Ascending aorta (tissue), 2 donors: ENCODE measurements around the gene TRPV5. TPM values are rescaled to one million over a fixed set of nuclear protein-coding genes. Genes with fewer than 3 reads are reported as not detected.

Experiments
- DNase-seq, 2 donors: peaks; one replicate each; pipeline ENCODE4 v3.0.0-alpha.2; 2019; ENCODE audit warnings: low spot score in 2 of 2
- H3K27ac ChIP-seq, 2 donors: fragments of 200-600 bp; sonication (generic); one replicate each; pipeline ENCODE4 v1.5.1; 2016 to 2017; ENCODE audit warnings: mild to moderate bottlenecking in 1 of 2
- H3K27me3 ChIP-seq: fragments of 200-600 bp; sonication (generic); one replicate; pipeline ENCODE4 v1.5.1; 2017
- H3K36me3 ChIP-seq, 2 donors: fragments of 200-600 bp; sonication (generic); one replicate each; pipeline ENCODE4 v1.5.1; 2016
- H3K4me1 ChIP-seq, 2 donors: fragments of 200-600 bp; sonication (generic); one replicate each; pipeline ENCODE4 v1.5.1; 2016 to 2017; ENCODE audit warnings: mild to moderate bottlenecking in 1 of 2
- H3K4me3 ChIP-seq, 2 donors: fragments of 200-600 bp; sonication (generic); one replicate each; pipeline ENCODE4 v1.5.1; 2016 to 2017; ENCODE audit warnings: mild to moderate bottlenecking in 1 of 2
- H3K9me3 ChIP-seq, 2 donors: fragments of 200-600 bp; sonication (generic); one replicate each; pipeline ENCODE4 v1.5.1; 2016
- CTCF ChIP-seq, 3 experiments: fragments of 200-600 bp in 2 of 3; fragments of 450-650 bp in 1 of 3; sonication (generic) in 2 of 3; IDR thresholded peaks; one replicate each; pipeline ENCODE4 v1.5.1; 2016 to 2019; ENCODE audit warnings: antibody characterized with exemption in 3 of 3, mild to moderate bottlenecking in 1 of 3, moderate library complexity in 1 of 3
- intact Hi-C: fragments of 100-400 bp; cut with DNase I; formaldehyde crosslinking; loops from one replicate; pipeline ENCODE4 v1.15.1; 2023
- total RNA-seq: library from RNA; depleted of rRNA; stranded (reverse); fragments of >200 nt; gene quantifications from one replicate; pipeline ENCODE4 v1.1.0, GENCODE V29; 2016

TRPV5 gene
- total RNA-seq, 1 donor from 2014 or later: not detected

DNA sequence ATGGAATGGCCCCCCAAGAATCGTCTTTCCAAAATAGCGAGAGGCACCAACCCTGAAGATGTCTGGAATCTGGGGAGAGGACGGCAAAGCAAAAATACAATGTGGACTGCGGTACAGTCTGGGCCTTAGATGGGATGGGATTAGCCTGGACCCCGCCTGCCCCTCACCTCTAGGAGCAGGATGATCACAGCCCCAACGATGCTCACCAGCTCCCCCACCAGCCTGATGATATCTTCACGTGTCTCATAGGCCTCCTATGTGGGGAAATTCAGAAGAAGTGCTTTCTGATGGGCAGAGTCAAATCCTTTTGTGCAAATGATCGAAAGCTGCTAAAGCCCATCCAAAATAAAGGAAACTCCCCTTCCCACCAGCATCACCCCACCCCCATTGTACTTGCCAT, 18.2 kb downstream of the TRPV5 start:
- intact Hi-C loops: no loop called here
- no peak overlapping the region for H3K4me3 ChIP-seq
- no peak for DNase-seq
- no peaks in the 10 kb centered on the region for H3K4me1 ChIP-seq
- no peak overlapping the region for H3K27ac ChIP-seq
- TF ChIP-seq CTCF (IDR thresholded peaks at IDR 0.05): no peak
- no peaks in the 10 kb centered on the region for H3K9me3 ChIP-seq
- no peaks in the 10 kb centered on the region for H3K27me3 ChIP-seq
- no peaks in the 10 kb centered on the region for H3K36me3 ChIP-seq

DNA sequence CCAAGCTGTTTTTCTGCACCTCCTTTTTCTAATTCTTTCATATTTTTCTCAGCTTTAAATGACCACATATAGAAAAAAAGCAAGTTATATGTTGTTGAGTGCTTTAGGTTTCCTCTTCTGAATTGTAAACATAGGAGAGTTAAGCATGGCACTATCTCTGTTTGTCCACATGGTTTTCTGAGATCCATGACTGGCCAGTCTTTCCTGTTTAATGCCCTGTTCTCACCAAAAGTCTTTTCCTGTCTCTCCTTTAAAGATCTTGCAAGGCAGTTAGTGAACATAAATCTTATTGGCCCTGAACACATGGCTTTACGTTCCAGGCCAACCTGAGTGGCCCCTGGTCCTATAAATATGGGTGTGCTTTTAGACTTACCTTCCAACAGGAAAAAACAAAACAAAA, 19.4 kb downstream of the TRPV5 start:
- intact Hi-C loops: no loop called here
- Histone ChIP-seq H3K4me1 (no peaks in the 10 kb centered on the region), H3K27me3 (no peaks in the 10 kb centered on the region), H3K36me3 (no peaks in the 10 kb centered on the region), H3K4me3 (no peak overlapping the region), H3K9me3 (no peaks in the 10 kb centered on the region), H3K27ac (no peak overlapping the region)
- DNase-seq: no peak
- TF ChIP-seq CTCF (IDR thresholded peaks at IDR 0.05): no peak

- H3K27me3 ChIP-seq: no peaks in the 10 kb centered on the region
- H3K4me3 ChIP-seq: no peak overlapping the region
- TF ChIP-seq CTCF (IDR thresholded peaks at IDR 0.05): no peak
- H3K4me1 ChIP-seq: no peaks in the 10 kb centered on the region
- no peak for DNase-seq
- no peak overlapping the region for H3K27ac ChIP-seq
- intact Hi-C loops: no loop called here
- H3K9me3 ChIP-seq: no peaks in the 10 kb centered on the region
- no peaks in the 10 kb centered on the region for H3K36me3 ChIP-seq
Observed at GRCh38 chr7:142913566-142913965, 20.0 kb downstream of the TRPV5 start.

GRCh38 chr7:142913051-142913450, 20.5 kb downstream of the TRPV5 start:
- Histone ChIP-seq H3K4me3 (no peak overlapping the region), H3K9me3 (no peaks in the 10 kb centered on the region), H3K36me3 (no peaks in the 10 kb centered on the region), H3K27me3 (no peaks in the 10 kb centered on the region), H3K27ac (no peak overlapping the region), H3K4me1 (no peaks in the 10 kb centered on the region)
- DNase-seq: no peak
- intact Hi-C loops: no loop called here
- TF ChIP-seq CTCF (IDR thresholded peaks at IDR 0.05): no peak

DNA sequence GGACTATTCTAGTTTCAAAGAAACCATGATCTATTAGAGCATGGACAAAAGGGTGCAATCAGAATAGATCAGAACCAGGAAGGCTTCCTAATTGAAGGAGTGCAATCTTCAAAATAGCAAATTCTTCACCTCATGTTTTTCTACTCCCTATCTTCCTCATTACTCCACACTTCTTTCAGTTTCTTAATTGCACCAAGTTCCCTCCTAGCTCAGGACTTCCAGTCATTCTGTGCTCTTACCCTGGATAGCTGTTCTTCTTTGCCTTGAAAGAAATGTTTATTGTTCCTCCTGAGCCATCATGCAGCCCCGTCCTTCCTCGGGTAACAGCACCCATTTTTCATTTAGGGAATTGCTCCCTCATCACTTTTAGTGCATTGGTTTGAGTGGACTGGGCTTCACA, 23.1 kb downstream of the TRPV5 start:
- Histone ChIP-seq H3K27me3 (no peaks in the 10 kb centered on the region), H3K9me3 (no peaks in the 10 kb centered on the region), H3K36me3 (no peaks in the 10 kb centered on the region), H3K27ac (no peak overlapping the region), H3K4me1 (no peaks in the 10 kb centered on the region), H3K4me3 (no peak overlapping the region)
- no peak for DNase-seq
- intact Hi-C loops: no loop called here
- TF ChIP-seq CTCF (IDR thresholded peaks at IDR 0.05): no peak

DNA sequence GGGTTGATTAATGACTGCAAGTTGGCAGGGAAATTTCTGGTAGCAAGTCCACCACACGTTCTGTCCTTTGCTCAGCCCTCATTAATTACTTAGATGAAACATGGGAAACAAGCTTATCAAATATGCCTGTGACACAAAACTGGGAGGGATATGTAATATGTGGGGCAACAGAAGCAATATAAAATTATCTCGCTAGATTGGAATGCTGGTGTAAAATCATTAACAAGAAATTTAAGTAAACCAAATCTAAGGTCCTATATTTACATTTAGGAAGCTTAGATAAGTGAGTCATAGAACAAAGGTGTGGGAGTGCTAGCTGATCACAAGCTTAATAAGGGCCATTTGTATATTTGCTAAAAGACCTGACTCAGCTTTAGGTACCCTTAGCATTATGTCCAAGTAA, 23.5 kb downstream of the TRPV5 start:
- Histone ChIP-seq H3K4me1 (no peaks in the 10 kb centered on the region), H3K27ac (no peak overlapping the region), H3K27me3 (no peaks in the 10 kb centered on the region), H3K4me3 (no peak overlapping the region), H3K36me3 (no peaks in the 10 kb centered on the region), H3K9me3 (no peaks in the 10 kb centered on the region)
- intact Hi-C loops: no loop called here
- DNase-seq: no peak
- TF ChIP-seq CTCF (IDR thresholded peaks at IDR 0.05): no peak
